OCI-LY1 (cell line): ENCODE results near the gene NRP1.

Experiments used
- EZH2 ChIP-seq: fragments of 200-600 bp; sonication (generic), shearing (Covaris generic); IDR thresholded peaks from 2 replicates; pipeline ENCODE4 v1.8.0; 2017; ENCODE audit warnings: borderline replicate concordance, mixed run types, mild to moderate bottlenecking, antibody characterized with exemption, low read length, moderate library complexity, mixed read lengths
- TF ChIP-seq, protein P1 (sequence below): fragments of 200-600 bp; sonication (generic), shearing (Covaris generic); IDR thresholded peaks from 2 replicates; pipeline ENCODE4 v1.5.1; 2017; ENCODE audit warnings: mild to moderate bottlenecking, antibody characterized with exemption, low read length, moderate library complexity, mixed read lengths

DNA sequence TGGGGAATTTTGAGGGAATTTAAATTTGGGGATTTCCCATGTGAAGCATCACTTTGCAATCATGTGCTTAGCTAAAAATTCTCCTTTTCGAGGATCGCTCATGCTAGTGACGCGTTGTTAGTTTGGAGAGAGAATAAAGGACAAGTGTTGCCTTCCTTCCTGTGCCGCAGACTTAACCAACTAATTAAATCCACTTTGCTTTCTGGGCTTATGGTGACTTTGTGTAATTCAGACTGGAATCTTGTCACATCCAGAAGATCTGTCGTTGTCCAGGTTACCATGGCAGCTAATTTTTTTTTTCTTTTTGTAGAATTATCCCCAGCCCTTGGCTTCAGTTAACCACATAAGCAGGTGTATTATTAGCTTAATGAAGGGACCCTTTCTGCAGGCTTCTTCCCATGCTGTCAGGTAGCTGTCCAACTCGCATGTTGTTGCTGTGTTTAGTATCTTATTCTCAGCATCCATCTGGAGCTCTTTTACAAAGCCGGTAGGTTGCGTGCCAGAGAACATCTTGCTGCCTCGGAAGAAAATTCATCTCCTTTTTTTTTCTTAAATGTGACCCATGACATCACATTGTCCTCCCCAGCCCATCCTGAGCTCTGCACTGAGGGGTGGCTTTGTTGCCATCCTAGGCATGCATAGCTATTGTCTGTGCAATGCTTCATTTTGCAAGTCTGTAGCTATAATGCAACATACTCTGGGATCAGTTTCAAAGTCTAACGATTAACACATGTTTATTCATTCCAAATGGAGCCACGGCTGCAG is 47.2 kb upstream of the NRP1 start:
- TF ChIP-seq, protein P1, sequence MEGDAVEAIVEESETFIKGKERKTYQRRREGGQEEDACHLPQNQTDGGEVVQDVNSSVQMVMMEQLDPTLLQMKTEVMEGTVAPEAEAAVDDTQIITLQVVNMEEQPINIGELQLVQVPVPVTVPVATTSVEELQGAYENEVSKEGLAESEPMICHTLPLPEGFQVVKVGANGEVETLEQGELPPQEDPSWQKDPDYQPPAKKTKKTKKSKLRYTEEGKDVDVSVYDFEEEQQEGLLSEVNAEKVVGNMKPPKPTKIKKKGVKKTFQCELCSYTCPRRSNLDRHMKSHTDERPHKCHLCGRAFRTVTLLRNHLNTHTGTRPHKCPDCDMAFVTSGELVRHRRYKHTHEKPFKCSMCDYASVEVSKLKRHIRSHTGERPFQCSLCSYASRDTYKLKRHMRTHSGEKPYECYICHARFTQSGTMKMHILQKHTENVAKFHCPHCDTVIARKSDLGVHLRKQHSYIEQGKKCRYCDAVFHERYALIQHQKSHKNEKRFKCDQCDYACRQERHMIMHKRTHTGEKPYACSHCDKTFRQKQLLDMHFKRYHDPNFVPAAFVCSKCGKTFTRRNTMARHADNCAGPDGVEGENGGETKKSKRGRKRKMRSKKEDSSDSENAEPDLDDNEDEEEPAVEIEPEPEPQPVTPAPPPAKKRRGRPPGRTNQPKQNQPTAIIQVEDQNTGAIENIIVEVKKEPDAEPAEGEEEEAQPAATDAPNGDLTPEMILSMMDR, result no peak
- no peak for TF ChIP-seq EZH2
